GM23338 (cell line): ENCODE measurements around the gene ARID1B. TPM values are rescaled to one million over a fixed set of nuclear protein-coding genes. Genes with fewer than 3 reads are reported as not detected.

Experiments used
- ATAC-seq: fragments of 200-7000 bp; cut with Tn5 transposase; 3 replicates; pipeline ENCODE4 v1.9.1; 2020
- DNase-seq: peaks from one replicate; pipeline ENCODE4 v3.0.0-alpha.2; 2015; ENCODE audit warnings: low spot score
- H2AFZ ChIP-seq: fragments of 200-600 bp; sonication (generic); 2 replicates; pipeline ENCODE4 v1.8.0; 2016; ENCODE audit warnings: antibody characterized with exemption, mild to moderate bottlenecking, moderate library complexity
- H3F3A ChIP-seq: fragments of 200-600 bp; sonication (generic); replicated peaks from 2 replicates; pipeline ENCODE4 v1.8.0; 2017; ENCODE audit warnings: antibody characterized with exemption, mixed run types, low read depth
- H3K27ac ChIP-seq: fragments of 200-600 bp; sonication (generic); 2 replicates; pipeline ENCODE4 v1.6.1; 2016; ENCODE audit warnings: low read depth
- H3K27me3 ChIP-seq: fragments of 200-600 bp; sonication (generic); 2 replicates; pipeline ENCODE4 v1.8.0; 2016; ENCODE audit warnings: mild to moderate bottlenecking, mixed run types, moderate library complexity; ENCODE audit not compliant: insufficient read depth
- H3K36me3 ChIP-seq: fragments of 200-600 bp; sonication (generic); 2 replicates; pipeline ENCODE4 v1.8.0; 2016; ENCODE audit warnings: mild to moderate bottlenecking; ENCODE audit not compliant: insufficient read depth
- H3K4me1 ChIP-seq: fragments of 200-600 bp; sonication (generic); 2 replicates; pipeline ENCODE4 v1.8.0; 2016; ENCODE audit warnings: mild to moderate bottlenecking, moderate library complexity; ENCODE audit not compliant: insufficient read depth
- H3K4me2 ChIP-seq: fragments of 200-600 bp; sonication (generic); 2 replicates; pipeline ENCODE4 v1.7.1; 2017; ENCODE audit warnings: mixed run types
- H3K4me3 ChIP-seq: fragments of 200-600 bp; sonication (generic); 2 replicates; pipeline ENCODE4 v1.6.1; 2016; ENCODE audit warnings: mixed run types
- H3K79me2 ChIP-seq: fragments of 200-600 bp; sonication (generic); replicated peaks from 2 replicates; pipeline ENCODE4 v1.8.0; 2017; ENCODE audit warnings: mild to moderate bottlenecking; ENCODE audit not compliant: insufficient read depth
- H3K9me2 ChIP-seq: fragments of 200-600 bp; sonication (generic); 2 replicates; pipeline ENCODE4 v1.8.0; 2017; ENCODE audit not compliant: insufficient read depth
- H4K20me1 ChIP-seq: fragments of 200-600 bp; sonication (generic); replicated peaks from 2 replicates; pipeline ENCODE4 v1.8.0; 2017; ENCODE audit warnings: mild to moderate bottlenecking; ENCODE audit not compliant: insufficient read depth
- H3K27ac Mint-ChIP-seq: 2 replicates; pipeline ENCODE4 v1.8.0; 2020; ENCODE audit warnings: inconsistent platforms, mild to moderate bottlenecking, moderate library complexity, mixed read lengths
- H3K27me3 Mint-ChIP-seq: 3 replicates; pipeline ENCODE4 v1.8.0; 2022; ENCODE audit warnings: low read depth, mild to moderate bottlenecking, moderate library complexity, mixed read lengths, inconsistent platforms; ENCODE audit not compliant: insufficient read depth, poor library complexity
- H3K36me3 Mint-ChIP-seq: 3 replicates; pipeline ENCODE4 v1.8.0; 2021; ENCODE audit warnings: low read depth, mild to moderate bottlenecking, inconsistent platforms, moderate library complexity, mixed read lengths
- H3K4me1 Mint-ChIP-seq: 3 replicates; pipeline ENCODE4 v1.8.0; 2020; ENCODE audit warnings: mild to moderate bottlenecking, inconsistent platforms, mixed read lengths
- H3K4me3 Mint-ChIP-seq: 3 replicates; pipeline ENCODE4 v1.8.0; 2021; ENCODE audit warnings: moderate library complexity, mild to moderate bottlenecking, inconsistent platforms, mixed read lengths
- H3K9me3 Mint-ChIP-seq: 3 replicates; pipeline ENCODE4 v1.8.0; 2020; ENCODE audit warnings: moderate library complexity, mild to moderate bottlenecking, inconsistent platforms, mixed read lengths
- CREB1 ChIP-seq: fragments of 250-450 bp; sonication (Bioruptor Pico); IDR thresholded peaks from 2 replicates; pipeline ENCODE4 v1.5.0; 2020; ENCODE audit warnings: low read depth, mild to moderate bottlenecking, moderate library complexity
- EZH2 ChIP-seq: fragments of 200-600 bp; sonication (generic); IDR thresholded peaks from one replicate; pipeline ENCODE4 v1.8.0; 2017; ENCODE audit warnings: antibody characterized with exemption, mild to moderate bottlenecking, low read depth; ENCODE audit not compliant: unreplicated experiment
- EZH2phosphoT487 ChIP-seq: fragments of 200-600 bp; sonication (generic); IDR thresholded peaks from one replicate; pipeline ENCODE4 v1.8.1; 2018; ENCODE audit warnings: antibody characterized with exemption; ENCODE audit not compliant: unreplicated experiment
- NANOG ChIP-seq: IDR thresholded peaks from 2 replicates; pipeline ENCODE4 v1.6.1; 2016; ENCODE audit warnings: antibody characterized with exemption, borderline replicate concordance
- REST ChIP-seq: IDR thresholded peaks from one replicate; pipeline ENCODE4 v1.6.1; 2018; ENCODE audit warnings: antibody characterized with exemption; ENCODE audit not compliant: unreplicated experiment
- STAT1 ChIP-seq: IDR thresholded peaks from one replicate; pipeline ENCODE4 v1.6.1; 2016; ENCODE audit warnings: antibody characterized with exemption; ENCODE audit not compliant: unreplicated experiment
- ZNF114 ChIP-seq: fragments of 250-450 bp; sonication (Bioruptor Pico); IDR thresholded peaks from 2 replicates; pipeline ENCODE4 v1.5.0; 2020; ENCODE audit warnings: mild to moderate bottlenecking, moderate library complexity
- polyA plus RNA-seq: library from polyadenylated mRNA; unstranded; fragments of >200 nt; fragmentation: Nextera tagmentation; extraction: Ambion mirVana; gene quantifications from 2 replicates; pipeline ENCODE4 v1.2.1, GENCODE V29; 2016
- total RNA-seq: library from RNA; depleted of rRNA; stranded (reverse); fragments of >200 nt; shearing (Covaris generic); gene quantifications from 2 replicates; pipeline ENCODE4 v1.2.3, GENCODE V29; 2014
- TF ChIP-seq, protein P1 (sequence below), 2 experiments: fragments of 200-600 bp in 1 of 2; sonication (generic) in 1 of 2; conservative IDR thresholded peaks; 2 replicates each; pipeline versions ENCODE4 v1.5.1 to v1.6.1; 2016 to 2017; ENCODE audit warnings: antibody characterized with exemption in 2 of 2, low read depth in 2 of 2, mild to moderate bottlenecking in 2 of 2, moderate library complexity in 1 of 2

ARID1B gene
- total and polyA plus RNA-seq, 2 experiments from 2014 or later = 59.3 to 72.2 TPM

- Histone ChIP-seq H3K36me3 (no peaks in the 10 kb centered on the region; the same call in 1 of the 2 replicates), H4K20me1 (peaks cover 4% of the 10 kb centered on the region; the same call in 1 of the 2 replicates), H3K4me3 (no peak overlapping the region), H3K27me3 (no peaks in the 10 kb centered on the region), H2AFZ (no peak overlapping the region), H3K79me2 (peaks cover 5% of the 10 kb centered on the region; the same call in 1 of the 2 replicates), H3K4me2 (no peak overlapping the region), H3K27ac (peak overlapping the region; percentile 72; the same call in 1 of the 2 replicates), H3K9me2 (no peaks in the 10 kb centered on the region), H3F3A (no peaks in the 10 kb centered on the region), H3K4me1 (peaks cover 16% of the 10 kb centered on the region; the same call in 1 of the 2 replicates)
- no peaks in the 10 kb centered on the region for H3K9me3 Mint-ChIP-seq
- no peak for DNase-seq
- no peak overlapping the region for H3K4me3 Mint-ChIP-seq
- peaks cover 24% of the 10 kb centered on the region for H3K4me1 Mint-ChIP-seq
- ATAC-seq = peak; percentile 70
- TF ChIP-seq EZH2 = no peak
- TF ChIP-seq, protein P1, sequence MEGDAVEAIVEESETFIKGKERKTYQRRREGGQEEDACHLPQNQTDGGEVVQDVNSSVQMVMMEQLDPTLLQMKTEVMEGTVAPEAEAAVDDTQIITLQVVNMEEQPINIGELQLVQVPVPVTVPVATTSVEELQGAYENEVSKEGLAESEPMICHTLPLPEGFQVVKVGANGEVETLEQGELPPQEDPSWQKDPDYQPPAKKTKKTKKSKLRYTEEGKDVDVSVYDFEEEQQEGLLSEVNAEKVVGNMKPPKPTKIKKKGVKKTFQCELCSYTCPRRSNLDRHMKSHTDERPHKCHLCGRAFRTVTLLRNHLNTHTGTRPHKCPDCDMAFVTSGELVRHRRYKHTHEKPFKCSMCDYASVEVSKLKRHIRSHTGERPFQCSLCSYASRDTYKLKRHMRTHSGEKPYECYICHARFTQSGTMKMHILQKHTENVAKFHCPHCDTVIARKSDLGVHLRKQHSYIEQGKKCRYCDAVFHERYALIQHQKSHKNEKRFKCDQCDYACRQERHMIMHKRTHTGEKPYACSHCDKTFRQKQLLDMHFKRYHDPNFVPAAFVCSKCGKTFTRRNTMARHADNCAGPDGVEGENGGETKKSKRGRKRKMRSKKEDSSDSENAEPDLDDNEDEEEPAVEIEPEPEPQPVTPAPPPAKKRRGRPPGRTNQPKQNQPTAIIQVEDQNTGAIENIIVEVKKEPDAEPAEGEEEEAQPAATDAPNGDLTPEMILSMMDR (conservative IDR thresholded peaks at IDR 0.05; ENCODE audit: low read depth in 2 of 2) = peak in 1 of 2 experiments; percentile 20; a peak in 1 of 4 replicates
- H3K27me3 Mint-ChIP-seq = peaks cover 3% of the 10 kb centered on the region
- peaks cover 3% of the 10 kb centered on the region; the same call in 1 of the 3 replicates for H3K36me3 Mint-ChIP-seq
- H3K27ac Mint-ChIP-seq = peak overlapping the region; percentile 49; the same call in 1 of the 2 replicates
These were observed 385.7 kb downstream of the ARID1B start for GRCh38 chr6:157162766-157163433.

DNA sequence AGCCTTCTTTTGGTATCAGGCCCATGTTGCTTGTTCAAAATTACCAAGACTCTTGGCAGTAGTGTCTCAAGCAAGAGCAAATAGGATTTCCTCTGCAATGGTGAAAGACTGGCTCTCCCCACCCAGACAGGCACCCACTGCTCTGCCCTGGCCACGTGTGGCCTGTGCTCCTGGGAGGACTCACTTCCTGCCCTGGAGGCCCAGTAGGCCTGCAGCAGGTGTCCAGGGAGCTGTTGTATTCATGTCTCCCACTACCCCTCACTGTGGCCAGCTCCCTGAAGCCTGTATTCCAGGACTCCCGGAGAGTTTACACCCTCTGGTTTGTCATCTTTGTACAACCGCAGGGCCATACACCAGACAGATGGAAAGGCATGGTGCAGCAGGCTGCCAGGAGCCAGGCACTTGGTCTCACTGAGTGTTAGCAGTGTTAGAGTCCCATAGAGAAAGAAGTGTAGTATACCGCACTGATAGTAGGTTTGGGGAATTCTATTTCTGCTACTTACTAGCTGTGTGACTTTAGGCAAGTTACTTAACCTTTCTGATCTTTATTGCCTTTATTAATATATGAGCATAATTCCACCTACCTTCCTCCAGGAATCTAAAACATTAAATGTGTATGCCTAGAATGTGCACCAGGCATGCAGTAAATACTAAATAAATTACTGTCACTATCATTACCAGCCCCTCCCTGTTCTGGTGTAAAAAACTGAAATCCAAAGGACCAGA lies 386.4 kb downstream of the ARID1B start:
- Histone ChIP-seq H2AFZ (no peak overlapping the region), H3K9me2 (no peaks in the 10 kb centered on the region), H3K4me1 (peaks cover 12% of the 10 kb centered on the region; the same call in 1 of the 2 replicates), H4K20me1 (peaks cover 4% of the 10 kb centered on the region; the same call in 1 of the 2 replicates), H3K27me3 (no peaks in the 10 kb centered on the region), H3K79me2 (peaks cover 5% of the 10 kb centered on the region; the same call in 1 of the 2 replicates), H3K36me3 (no peaks in the 10 kb centered on the region; the same call in 1 of the 2 replicates), H3K27ac (peak overlapping the region; percentile 72; the same call in 1 of the 2 replicates), H3K4me2 (no peak overlapping the region), H3F3A (no peaks in the 10 kb centered on the region), H3K4me3 (no peak overlapping the region)
- ATAC-seq (no peak), DNase-seq (no peak)
- H3K27ac Mint-ChIP-seq = no peak overlapping the region
- peaks cover 9% of the 10 kb centered on the region; the same call in 2 of the 3 replicates for H3K36me3 Mint-ChIP-seq
- peaks cover 20% of the 10 kb centered on the region for H3K4me1 Mint-ChIP-seq
- no peak overlapping the region for H3K4me3 Mint-ChIP-seq
- no peak for TF ChIP-seq CREB1 (CRISPR knock-in tag)
- no peak for TF ChIP-seq REST
- TF ChIP-seq ZNF114 (CRISPR knock-in tag) = no peak
- TF ChIP-seq STAT1 = no peak
- TF ChIP-seq NANOG = no peak
- no peak for TF ChIP-seq EZH2
- TF ChIP-seq EZH2phosphoT487 = no peak
- no peaks in the 10 kb centered on the region for H3K9me3 Mint-ChIP-seq
- peaks cover 3% of the 10 kb centered on the region for H3K27me3 Mint-ChIP-seq
